NCI-H460 (cell line): ENCODE measurements around the gene CENPB. TPM values are rescaled to one million over a fixed set of nuclear protein-coding genes. Genes with fewer than 3 reads are reported as not detected.

Source experiments
- DNase-seq: peaks from one replicate; pipeline ENCODE4 v3.0.0-alpha.2; 2016; ENCODE audit warnings: low read depth; ENCODE audit errors: extremely low read depth
- total RNA-seq: library from RNA; depleted of rRNA; stranded (reverse); fragments of >200 nt; shearing (Covaris generic); gene quantifications from 2 replicates; pipeline ENCODE4 v1.2.3, GENCODE V29; 2014

The CENPB gene
- total RNA-seq, 1 experiment from 2014 or later: 53.1 TPM

- DNase-seq: no peak
Observed at GRCh38 chr20:3775457-3776108, 11.0 kb downstream of the CENPB start.

- DNase-seq: no peak
Observed at GRCh38 chr20:3771552-3772058, 14.9 kb downstream of the CENPB start.

- peak; percentile 53 for DNase-seq
Observed at GRCh38 chr20:3768342-3769130, 18.0 kb downstream of the CENPB start.

- peak; percentile 98 for DNase-seq
Observed at GRCh38 chr20:3767427-3768341, 18.9 kb downstream of the CENPB start, which contains the start of gene ADISSP. ADISSP (minus strand) TSS chr20:3767753; CDS start chr20:3760100, 7,653 bp downstream.

GRCh38 chr20:3767110-3767426 lies 19.5 kb downstream of the CENPB start:
- DNase-seq: no peak

- DNase-seq: no peak
Observed at GRCh38 chr20:3766422-3767109, 20.0 kb downstream of the CENPB start.

- DNase-seq: no peak
Observed at GRCh38 chr20:3765171-3765882, 21.2 kb downstream of the CENPB start.

GRCh38 chr20:3764659-3765058 lies 21.9 kb downstream of the CENPB start:
- DNase-seq: no peak

GRCh38 chr20:3763671-3764601 lies 22.6 kb downstream of the CENPB start:
- no peak for DNase-seq

GRCh38 chr20:3760655-3761348 lies 25.7 kb downstream of the CENPB start:
- no peak for DNase-seq

GRCh38 chr20:3759884-3760283 lies 26.7 kb downstream of the CENPB start:
- no peak for DNase-seq

- no peak for DNase-seq
Observed at GRCh38 chr20:3759316-3759823, 27.2 kb downstream of the CENPB start.

GRCh38 chr20:3758566-3758965 lies 28.0 kb downstream of the CENPB start:
- DNase-seq: no peak

- DNase-seq: no peak
Observed at GRCh38 chr20:3757268-3757667, 29.3 kb downstream of the CENPB start.

GRCh38 chr20:3755814-3756480 lies 30.6 kb downstream of the CENPB start:
- no peak for DNase-seq

- no peak for DNase-seq
Observed at GRCh38 chr20:3755269-3755668, 31.3 kb downstream of the CENPB start.

GRCh38 chr20:3754276-3754630 lies 32.3 kb downstream of the CENPB start:
- DNase-seq: no peak
